ENCODE data around the gene PRDM7. TPM values are rescaled to one million over a fixed set of nuclear protein-coding genes. Genes with fewer than 3 reads are reported as not detected.
"Not testable (repeated sequence)": the region's sequence is repeated elsewhere in the genome, so short reads cannot be mapped to it uniquely, and the experiment has no call there.

PRDM7 gene
- total RNA-seq, 1 experiment from 2014 or later = not detected

- H2BK15ac ChIP-seq (ENCODE audit: low read depth, low read length); H2BK5ac ChIP-seq (ENCODE audit: insufficient read length, low read length); H3K79me1 ChIP-seq (ENCODE audit: insufficient read depth, low read depth, low read length, poor library complexity, severe bottlenecking); H2BK12ac ChIP-seq (ENCODE audit: insufficient read length, low read depth, low read length); H3K4ac ChIP-seq (ENCODE audit: low read depth, low read length); H3K36me3 Mint-ChIP-seq (ENCODE audit: insufficient read depth in 1 of 3, low read depth in 3 of 3); H4K91ac ChIP-seq (ENCODE audit: insufficient read length, low read depth, low read length); H4K8ac ChIP-seq (replicated peaks; ENCODE audit: insufficient read length, low read depth, low read length); H3K4me1 Mint-ChIP-seq; H3K9ac ChIP-seq (ENCODE audit: extremely low read depth, insufficient read length, low read length); H3K4me2 ChIP-seq (ENCODE audit: insufficient read depth, insufficient read length, low read length); H3K18ac ChIP-seq (ENCODE audit: insufficient read length, low read depth, low read length); H3K79me2 ChIP-seq (ENCODE audit: insufficient read depth, low read length); DNase-seq; H2BK120ac ChIP-seq (ENCODE audit: low read depth, low read length, poor library complexity, severe bottlenecking); H3K9me3 ChIP-seq (ENCODE audit: control insufficient read depth, low read depth, low read length); H2AK5ac ChIP-seq (ENCODE audit: insufficient read length, low read length); H4K5ac ChIP-seq (ENCODE audit: insufficient read length, low read depth, low read length); H4K20me1 ChIP-seq (ENCODE audit: control insufficient read depth, insufficient read depth, insufficient read length); H3K14ac ChIP-seq (ENCODE audit: insufficient read depth, low read length); H3K27ac ChIP-seq (ENCODE audit: insufficient read length, low read depth, low read length); H2BK20ac ChIP-seq (ENCODE audit: low read depth, low read length, poor library complexity, severe bottlenecking); H3K23me2 ChIP-seq (ENCODE audit: insufficient read length, low read depth, low read length, poor library complexity, severe bottlenecking); H3K4me1 ChIP-seq (ENCODE audit: insufficient read depth, low read length); H3K27me3 ChIP-seq (ENCODE audit: insufficient read depth, low read length); H3T11ph ChIP-seq (ENCODE audit: low read length); H2AFZ ChIP-seq (ENCODE audit: low read length); H3K56ac ChIP-seq (ENCODE audit: insufficient read length, low read depth, low read length); H3K23ac ChIP-seq (ENCODE audit: insufficient read length, low read depth, low read length); H3K27ac Mint-ChIP-seq: not testable (repeated sequence)
- H3K4me3 Mint-ChIP-seq = peak overlapping the region in 1 of 2 experiments; percentile 44; a peak in 2 of 5 replicates
- WGBS (ENCODE audit: extremely low coverage, insufficient read length, low lambda C conversion rate) = no CpG with 5 or more reads among the region's 6 CpGs
- H3K27me3 Mint-ChIP-seq (ENCODE audit: low read depth) = peaks cover 12% of the 10 kb centered on the region
- peaks cover 0 to 11% of the 10 kb centered on the region in 2 experiments; a peak in 3 of 5 replicates for H3K9me3 Mint-ChIP-seq
These were observed 30.5 kb upstream of the PRDM7 start for GRCh38 chr16:90107617-90108016.

GRCh38 chr16:90107060-90107459 is 29.9 kb upstream of the PRDM7 start:
- H3K9me3 ChIP-seq (ENCODE audit: control insufficient read depth, low read depth, low read length); H2BK5ac ChIP-seq (ENCODE audit: insufficient read length, low read length); H4K5ac ChIP-seq (ENCODE audit: insufficient read length, low read depth, low read length); H3K79me1 ChIP-seq (ENCODE audit: insufficient read depth, low read depth, low read length, poor library complexity, severe bottlenecking); H3K18ac ChIP-seq (ENCODE audit: insufficient read length, low read depth, low read length); H2AK5ac ChIP-seq (ENCODE audit: insufficient read length, low read length); H3K27ac ChIP-seq (ENCODE audit: insufficient read length, low read depth, low read length); H3K36me3 Mint-ChIP-seq (ENCODE audit: insufficient read depth in 1 of 3, low read depth in 3 of 3); H4K91ac ChIP-seq (ENCODE audit: insufficient read length, low read depth, low read length); H3K4ac ChIP-seq (ENCODE audit: low read depth, low read length); H3T11ph ChIP-seq (ENCODE audit: low read length); H3K27me3 ChIP-seq (ENCODE audit: insufficient read depth, low read length); H3K23ac ChIP-seq (ENCODE audit: insufficient read length, low read depth, low read length); H3K4me1 Mint-ChIP-seq; H3K9ac ChIP-seq (ENCODE audit: extremely low read depth, insufficient read length, low read length); H3K79me2 ChIP-seq (ENCODE audit: insufficient read depth, low read length); H3K4me2 ChIP-seq (ENCODE audit: insufficient read depth, insufficient read length, low read length); H3K56ac ChIP-seq (ENCODE audit: insufficient read length, low read depth, low read length); H3K14ac ChIP-seq (ENCODE audit: insufficient read depth, low read length); H2AFZ ChIP-seq (ENCODE audit: low read length); H2BK15ac ChIP-seq (ENCODE audit: low read depth, low read length); H4K8ac ChIP-seq (replicated peaks; ENCODE audit: insufficient read length, low read depth, low read length); H2BK20ac ChIP-seq (ENCODE audit: low read depth, low read length, poor library complexity, severe bottlenecking); H2BK120ac ChIP-seq (ENCODE audit: low read depth, low read length, poor library complexity, severe bottlenecking); DNase-seq; H4K20me1 ChIP-seq (ENCODE audit: control insufficient read depth, insufficient read depth, insufficient read length); H3K4me1 ChIP-seq (ENCODE audit: insufficient read depth, low read length); H2BK12ac ChIP-seq (ENCODE audit: insufficient read length, low read depth, low read length); H3K23me2 ChIP-seq (ENCODE audit: insufficient read length, low read depth, low read length, poor library complexity, severe bottlenecking): not testable (repeated sequence)
- WGBS (ENCODE audit: extremely low coverage, insufficient read length, low lambda C conversion rate) = no CpG with 5 or more reads among the region's 13 CpGs
- peaks cover 12% of the 10 kb centered on the region for H3K27me3 Mint-ChIP-seq (ENCODE audit: low read depth)
- peak overlapping the region in 1 of 3 experiments; percentile 93; a peak in 1 of 7 replicates for H3K27ac Mint-ChIP-seq
- peak overlapping the region in 1 of 2 experiments; percentile 75; a peak in 2 of 5 replicates for H3K4me3 Mint-ChIP-seq
- peaks cover 0 to 11% of the 10 kb centered on the region in 2 experiments; a peak in 3 of 5 replicates for H3K9me3 Mint-ChIP-seq

All from H9 (cell line).